Right cardiac atrium (tissue), 5 donors: ENCODE data around the gene DLG2. TPM values are rescaled to one million over a fixed set of nuclear protein-coding genes. Genes with fewer than 3 reads are reported as not detected.

ENCODE experiments used
- ATAC-seq, 2 donors: fragments of 200-7000 bp; cut with Tn5 transposase; one replicate each; pipeline versions ENCODE4 v1.8.0 to v1.9.1; 2020; ENCODE audit warnings: moderate library complexity in 2 of 2, mild to moderate bottlenecking in 1 of 2
- DNase-seq, 3 donors: peaks; one replicate each; pipeline ENCODE4 v3.0.0-alpha.2; 2020
- H3K27ac ChIP-seq: one replicate; pipeline ENCODE4 v1.5.1; 2013; ENCODE audit warnings: mild to moderate bottlenecking, low read length, control low read depth, moderate library complexity
- H3K27me3 ChIP-seq: one replicate; pipeline ENCODE4 v1.6.1; 2013; ENCODE audit not compliant: control insufficient read depth, insufficient read depth
- H3K4me1 ChIP-seq: one replicate; pipeline ENCODE4 v1.6.1; 2013; ENCODE audit warnings: low read length; ENCODE audit not compliant: control insufficient read depth, insufficient read depth
- H3K4me3 ChIP-seq: one replicate; pipeline ENCODE4 v1.5.1; 2013; ENCODE audit warnings: low read length, control low read depth
- H3K9me3 ChIP-seq: one replicate; pipeline ENCODE4 v1.6.1; 2013; ENCODE audit warnings: low read length; ENCODE audit not compliant: control insufficient read depth
- WGBS: extraction: QIAGEN DNeasy Blood & Tissue Kit; methylation state at CpG from one replicate; pipeline ENCODE4 v1.1.7; 2013; 5-methylcytosine and 5-hydroxymethylcytosine counted together
- intact Hi-C, 4 donors: fragments of 100-400 bp; cut with DNase I; formaldehyde crosslinking; loops; one replicate each; pipeline versions ENCODE4 v1.11.0 to v1.14.0; 2022 to 2023
- polyA plus RNA-seq: library from polyadenylated mRNA; stranded (reverse); fragments of 200-250 nt; gene quantifications from one replicate; pipeline ENCODE4 v1.2.3, GENCODE V29; 2013
- total RNA-seq, 4 donors: library from RNA; stranded (reverse); fragmentation: NEBNext Ultra II Directional; extraction: Animal tissue kit (Norgen Biotek cat#: 25700); gene quantifications; one replicate each; pipeline ENCODE4 v1.2.1, GENCODE V29; 2021
- donor health status: healthy with polysubstance abuse.
- donor health status: DM: no; HTN: yes; CAD: no.
- donor health status: DM: no; HTN: no; CAD: no.
- donor health status: DM: no; HTN: yes; CAD: no; lungs with severe emphysema.
- donor health status: DM: yes; HTN: yes; CAD: no.

Gene DLG2
- total and polyA plus RNA-seq, 5 donors: 2.3 to 10.5 (median 9.4) TPM

DNA sequence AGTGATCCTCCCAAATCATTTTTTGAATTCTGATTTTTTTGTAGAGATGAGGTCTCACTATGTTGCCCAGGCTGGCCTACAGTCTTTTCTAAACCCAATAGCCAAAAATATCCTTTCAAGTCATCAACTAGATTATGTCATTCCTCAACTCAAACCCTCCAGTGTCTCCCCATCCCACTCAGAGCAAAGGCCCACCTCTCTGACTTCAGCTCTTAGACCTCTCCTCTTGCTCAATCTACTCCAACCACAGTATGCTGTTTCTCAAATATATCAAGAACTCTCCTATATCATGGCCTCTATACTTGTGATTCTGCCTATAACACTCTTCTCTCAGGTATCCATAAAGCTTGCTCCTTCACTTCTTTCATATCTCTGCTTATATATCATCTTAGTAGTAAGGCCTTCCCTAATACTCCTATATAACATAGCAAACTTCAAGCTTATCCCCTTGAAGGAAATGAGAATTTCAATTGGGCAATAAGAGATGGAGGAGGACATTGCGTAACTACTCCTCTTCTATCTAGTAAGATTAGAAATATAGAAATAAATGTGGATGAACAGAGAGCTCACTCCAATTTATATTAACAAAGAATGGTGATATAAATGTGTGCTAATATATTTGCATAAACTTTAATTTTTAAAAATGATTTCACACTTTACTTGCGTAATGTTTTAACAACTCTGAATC lies 24.5 kb downstream of the DLG2 start:
- Histone ChIP-seq H3K4me3 (no peak overlapping the region), H3K27me3 (no peaks in the 10 kb centered on the region), H3K9me3 (no peaks in the 10 kb centered on the region), H3K27ac (no peak overlapping the region), H3K4me1 (no peaks in the 10 kb centered on the region)
- intact Hi-C loops: no loop called here
- 96% methylated on average over 2 of the region's 2 CpGs for WGBS
- no peak for ATAC-seq
- no peak for DNase-seq

GRCh38 chr11:85599083-85599482 lies 28.1 kb downstream of the DLG2 start:
- intact Hi-C loops: loop anchor here in 2 of 4 donors (5.0 to 10.0 kb wide), 2 partner anchors 226 to 228 kb away; no protein-coding TSS in a partner anchor
- H3K4me1 ChIP-seq: no peaks in the 10 kb centered on the region
- DNase-seq (no peak), ATAC-seq (no peak)
- 69% methylated on average over 5 of the region's 5 CpGs for WGBS
- H3K27ac ChIP-seq: no peak overlapping the region
- no peak overlapping the region for H3K4me3 ChIP-seq
- no peaks in the 10 kb centered on the region for H3K27me3 ChIP-seq
- no peaks in the 10 kb centered on the region for H3K9me3 ChIP-seq

DNA sequence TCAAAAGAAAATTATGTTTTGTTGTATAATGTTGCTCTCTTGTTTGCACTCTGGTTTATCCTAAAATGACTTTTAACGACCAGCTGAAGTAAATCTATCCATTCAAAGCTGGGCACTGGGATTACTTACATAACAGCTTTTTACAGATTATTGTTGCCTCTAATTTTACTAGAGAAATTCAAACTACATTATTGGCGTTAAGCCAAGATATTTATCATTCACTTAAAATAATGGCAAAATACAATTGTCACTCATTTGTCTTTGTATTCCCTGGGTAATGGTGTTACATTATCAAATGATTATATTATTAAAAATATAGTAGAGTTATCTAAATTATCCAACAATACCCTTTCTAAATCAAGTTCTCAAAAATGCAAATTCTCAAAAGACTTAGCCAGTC lies 30.3 kb downstream of the DLG2 start:
- WGBS: 74% methylated on average over 2 of the region's 2 CpGs
- Histone ChIP-seq H3K27ac (no peak overlapping the region), H3K4me3 (no peak overlapping the region), H3K27me3 (no peaks in the 10 kb centered on the region), H3K4me1 (no peaks in the 10 kb centered on the region), H3K9me3 (no peaks in the 10 kb centered on the region)
- ATAC-seq (no peak), DNase-seq (no peak)
- intact Hi-C loops: loop anchor here in 2 of 4 donors (5.0 to 10.0 kb wide), 2 partner anchors 228 to 230 kb away; no protein-coding TSS in a partner anchor

- H3K9me3 ChIP-seq: no peaks in the 10 kb centered on the region
- no peaks in the 10 kb centered on the region for H3K4me1 ChIP-seq
- ATAC-seq: peak in 1 of 2 donors; percentile 59
- intact Hi-C loops: loop anchor here in 2 of 4 donors (5.0 to 10.0 kb wide), 2 partner anchors 229 to 232 kb away; no protein-coding TSS in a partner anchor
- H3K27ac ChIP-seq: no peak overlapping the region
- no peak for DNase-seq
- no peaks in the 10 kb centered on the region for H3K27me3 ChIP-seq
- no peak overlapping the region for H3K4me3 ChIP-seq
Observed at GRCh38 chr11:85595285-85595884, 31.8 kb downstream of the DLG2 start.

- ATAC-seq: no peak
- WGBS: 76% methylated on average over 4 of the region's 4 CpGs
- H3K27ac ChIP-seq: no peak overlapping the region
- H3K27me3 ChIP-seq: no peaks in the 10 kb centered on the region
- no peaks in the 10 kb centered on the region for H3K9me3 ChIP-seq
- DNase-seq: no peak
- intact Hi-C loops: loop anchor here in 1 of 4 donors (10.0 kb wide), 1 partner anchor 234 kb away; no protein-coding TSS in a partner anchor
- no peaks in the 10 kb centered on the region for H3K4me1 ChIP-seq
- H3K4me3 ChIP-seq: no peak overlapping the region
Observed at GRCh38 chr11:85590848-85591483, 36.2 kb downstream of the DLG2 start.

- no peak for ATAC-seq
- Histone ChIP-seq H3K4me3 (no peak overlapping the region), H3K9me3 (no peaks in the 10 kb centered on the region), H3K4me1 (no peaks in the 10 kb centered on the region), H3K27ac (no peak overlapping the region), H3K27me3 (no peaks in the 10 kb centered on the region)
- no peak for DNase-seq
- WGBS: 85% methylated on average over 3 of the region's 3 CpGs
- intact Hi-C loops: no loop called here
Observed at GRCh38 chr11:85589373-85589772, 37.8 kb downstream of the DLG2 start.

GRCh38 chr11:85582111-85582510 lies 45.0 kb downstream of the DLG2 start:
- intact Hi-C loops: no loop called here
- no peak overlapping the region for H3K27ac ChIP-seq
- DNase-seq (no peak), ATAC-seq (no peak)
- H3K4me3 ChIP-seq: no peak overlapping the region
- H3K9me3 ChIP-seq: no peaks in the 10 kb centered on the region
- WGBS: 80% methylated on average over 2 of the region's 2 CpGs
- no peaks in the 10 kb centered on the region for H3K27me3 ChIP-seq
- no peaks in the 10 kb centered on the region for H3K4me1 ChIP-seq

DNA sequence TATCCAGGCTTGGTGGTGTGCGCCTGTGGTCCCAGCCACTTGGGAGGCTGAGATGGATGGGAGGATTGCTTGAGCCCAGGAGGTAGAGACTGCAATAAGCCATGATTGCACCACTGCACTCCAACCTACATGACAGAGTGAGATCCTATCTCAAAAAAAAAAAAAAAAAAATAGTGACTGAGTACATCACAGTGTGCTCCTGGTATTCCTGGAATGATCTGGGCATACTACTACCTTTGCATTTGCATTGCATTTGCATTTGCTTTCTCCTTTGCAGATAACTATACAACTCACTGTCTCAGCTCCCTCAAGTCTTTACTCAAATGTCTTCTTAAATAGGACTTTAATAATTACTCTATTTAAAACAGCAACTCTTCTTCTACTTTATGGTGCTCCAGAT lies 51.8 kb downstream of the DLG2 start:
- no peak overlapping the region for H3K27ac ChIP-seq
- intact Hi-C loops: no loop called here
- H3K9me3 ChIP-seq: no peaks in the 10 kb centered on the region
- no peaks in the 10 kb centered on the region for H3K27me3 ChIP-seq
- H3K4me1 ChIP-seq: no peaks in the 10 kb centered on the region
- 96% methylated on average over 1 of the region's 1 CpG for WGBS
- DNase-seq: no peak
- ATAC-seq: no peak
- H3K4me3 ChIP-seq: no peak overlapping the region

DNA sequence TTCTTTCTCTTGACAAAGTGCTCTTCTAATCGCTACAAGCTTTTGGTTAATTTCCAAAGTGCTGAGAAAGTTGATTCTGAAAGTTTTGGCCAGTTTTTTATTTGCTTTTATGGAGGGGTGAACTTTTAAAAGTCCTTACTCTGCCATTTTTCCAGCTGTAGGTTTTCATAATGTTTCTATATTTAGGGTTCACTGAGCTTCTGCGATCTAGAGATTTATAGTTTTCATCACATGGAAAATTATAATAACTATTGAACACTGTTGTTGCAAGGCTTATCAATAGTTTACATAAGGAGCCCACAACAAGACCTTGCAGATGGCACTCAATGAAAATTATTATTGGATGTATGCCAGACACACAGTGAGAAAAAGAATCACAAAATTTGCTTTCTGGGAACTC lies 55.1 kb downstream of the DLG2 start:
- DNase-seq: no peak
- H3K27ac ChIP-seq: no peak overlapping the region
- 60% methylated on average over 2 of the region's 2 CpGs for whole genome bisulfite sequencing
- ATAC-seq: no peak
- intact Hi-C loops: no loop called here
- no peak overlapping the region for H3K4me3 ChIP-seq
- no peaks in the 10 kb centered on the region for H3K9me3 ChIP-seq
- H3K27me3 ChIP-seq: no peaks in the 10 kb centered on the region
- no peaks in the 10 kb centered on the region for H3K4me1 ChIP-seq

DNA sequence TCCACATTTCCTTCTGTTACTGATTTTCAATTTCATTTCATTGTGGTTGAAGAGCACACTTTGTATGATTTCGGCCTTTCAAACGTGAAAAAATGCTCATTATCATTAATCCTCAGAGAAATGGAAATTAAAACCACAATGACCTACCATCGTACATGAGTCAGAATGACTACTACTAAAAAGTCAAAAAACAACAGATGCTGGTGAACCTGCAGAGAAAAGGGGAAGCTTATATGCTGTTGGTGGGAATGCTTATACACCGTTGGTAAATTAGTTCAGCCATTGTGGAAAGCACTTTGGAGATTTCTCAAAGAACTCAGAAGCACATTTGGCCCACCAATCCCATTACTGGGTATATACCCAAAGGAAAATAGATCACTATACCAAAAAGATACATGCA lies 57.6 kb downstream of the DLG2 start:
- Histone ChIP-seq H3K9me3 (no peaks in the 10 kb centered on the region), H3K4me3 (no peak overlapping the region), H3K27me3 (no peaks in the 10 kb centered on the region), H3K27ac (no peak overlapping the region), H3K4me1 (no peaks in the 10 kb centered on the region)
- no peak for ATAC-seq
- intact Hi-C loops: no loop called here
- 95% methylated on average over 4 of the region's 4 CpGs for WGBS
- DNase-seq: no peak

DNA sequence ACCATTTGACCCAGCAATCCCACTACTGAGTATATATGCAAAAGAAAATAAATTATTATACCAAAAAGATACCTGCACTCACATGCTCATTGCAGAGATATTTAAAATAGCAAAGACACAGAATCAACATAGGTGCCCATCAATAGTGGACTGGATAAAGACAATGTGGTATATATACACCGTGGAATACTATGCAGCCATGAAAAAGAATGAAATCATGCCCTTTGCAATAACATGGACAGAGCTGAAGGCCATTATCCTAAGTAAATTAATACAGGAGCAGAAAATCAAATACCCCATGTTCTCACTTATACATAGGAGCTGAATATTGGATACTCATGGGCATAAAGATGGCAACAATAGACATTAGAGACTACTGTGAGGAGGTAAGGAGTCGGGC lies 68.7 kb downstream of the DLG2 start:
- DNase-seq: no peak
- intact Hi-C loops: no loop called here
- 90% methylated on average over 2 of the region's 2 CpGs for WGBS

More for the DNA sequence above, 68.7 kb downstream of the DLG2 start:
- no peak for ATAC-seq
- Histone ChIP-seq H3K27ac (no peak overlapping the region), H3K4me1 (no peaks in the 10 kb centered on the region), H3K27me3 (no peaks in the 10 kb centered on the region), H3K9me3 (no peaks in the 10 kb centered on the region), H3K4me3 (no peak overlapping the region)
